SU-DHL-6 (cell line): Measurements from ENCODE around the gene ABHD1.

Experiments
- H2AFZ ChIP-seq: fragments of 200-600 bp; sonication (generic); 2 replicates; pipeline ENCODE4 v1.6.1; 2014; ENCODE audit warnings: low read depth, mild to moderate bottlenecking, moderate library complexity, mixed read lengths, antibody characterized with exemption, low read length; ENCODE audit not compliant: severe bottlenecking
- H3F3A ChIP-seq: fragments of 200-600 bp; shearing (Covaris generic); 2 replicates; pipeline ENCODE4 v1.6.0; 2016; ENCODE audit warnings: antibody characterized with exemption, mild to moderate bottlenecking; ENCODE audit not compliant: insufficient read depth
- H3K27ac ChIP-seq: fragments of 200-600 bp; sonication (generic); 2 replicates; pipeline ENCODE4 v1.5.1; 2016; ENCODE audit warnings: low read depth, mild to moderate bottlenecking, low read length, moderate library complexity, mixed read lengths
- H3K27me3 ChIP-seq: fragments of 200-600 bp; sonication (generic), shearing (Covaris generic); 2 replicates; pipeline ENCODE4 v1.6.0; 2014; ENCODE audit warnings: mild to moderate bottlenecking, low read length
- H3K36me3 ChIP-seq: fragments of 200-600 bp; sonication (generic); 2 replicates; pipeline ENCODE4 v1.6.1; 2014; ENCODE audit warnings: mild to moderate bottlenecking, low read length, mixed read lengths
- H3K4me2 ChIP-seq: fragments of 300-600, 200-600 bp; shearing (Covaris generic), sonication (generic); 2 replicates; pipeline ENCODE4 v1.6.0; 2014; ENCODE audit warnings: low read length, low read depth, mild to moderate bottlenecking; ENCODE audit not compliant: poor library complexity, severe bottlenecking
- H3K4me3 ChIP-seq: fragments of 200-600 bp; sonication (generic); 2 replicates; pipeline ENCODE4 v1.5.1; 2014; ENCODE audit warnings: antibody characterized with exemption, low read length, mild to moderate bottlenecking, mixed read lengths; ENCODE audit not compliant: insufficient read depth, poor library complexity, severe bottlenecking
- H3K79me2 ChIP-seq: fragments of 200-600 bp; sonication (generic); 2 replicates; pipeline ENCODE4 v1.6.1; 2014; ENCODE audit warnings: mild to moderate bottlenecking, low read length, moderate library complexity; ENCODE audit not compliant: insufficient read depth
- H3K9ac ChIP-seq: fragments of 200-600 bp; sonication (generic); 2 replicates; pipeline ENCODE4 v1.7.0; 2014; ENCODE audit warnings: mild to moderate bottlenecking, low read length
- H3K9me2 ChIP-seq: fragments of 200-600 bp; sonication (generic); replicated peaks from 2 replicates; pipeline ENCODE4 v1.6.1; 2014; ENCODE audit warnings: low read length; ENCODE audit not compliant: insufficient read depth
- H3K9me3 ChIP-seq: fragments of 200-600 bp; sonication (generic); 2 replicates; pipeline ENCODE4 v1.6.1; 2014; ENCODE audit warnings: low read length, mixed read lengths; ENCODE audit not compliant: insufficient read depth
- H4K20me1 ChIP-seq: fragments of 200-600 bp; sonication (generic); 2 replicates; pipeline ENCODE4 v1.6.1; 2014; ENCODE audit warnings: low read depth, mild to moderate bottlenecking, antibody characterized with exemption, low read length, moderate library complexity, mixed read lengths
- EZH2phosphoT487 ChIP-seq: fragments of 200-600 bp; sonication (generic), shearing (Covaris generic); conservative IDR thresholded peaks from 2 replicates; pipeline ENCODE4 v1.6.1; 2018; ENCODE audit warnings: mild to moderate bottlenecking, antibody characterized with exemption, low read length, moderate library complexity, mixed read lengths
- TF ChIP-seq, protein P1 (sequence below): fragments of 200-600 bp; sonication (generic); IDR thresholded peaks from one replicate; pipeline ENCODE4 v1.5.1; 2017; ENCODE audit warnings: antibody characterized with exemption, mild to moderate bottlenecking, low read length, moderate library complexity; ENCODE audit not compliant: insufficient read depth, poor library complexity, severe bottlenecking

Gene ABHD1

DNA sequence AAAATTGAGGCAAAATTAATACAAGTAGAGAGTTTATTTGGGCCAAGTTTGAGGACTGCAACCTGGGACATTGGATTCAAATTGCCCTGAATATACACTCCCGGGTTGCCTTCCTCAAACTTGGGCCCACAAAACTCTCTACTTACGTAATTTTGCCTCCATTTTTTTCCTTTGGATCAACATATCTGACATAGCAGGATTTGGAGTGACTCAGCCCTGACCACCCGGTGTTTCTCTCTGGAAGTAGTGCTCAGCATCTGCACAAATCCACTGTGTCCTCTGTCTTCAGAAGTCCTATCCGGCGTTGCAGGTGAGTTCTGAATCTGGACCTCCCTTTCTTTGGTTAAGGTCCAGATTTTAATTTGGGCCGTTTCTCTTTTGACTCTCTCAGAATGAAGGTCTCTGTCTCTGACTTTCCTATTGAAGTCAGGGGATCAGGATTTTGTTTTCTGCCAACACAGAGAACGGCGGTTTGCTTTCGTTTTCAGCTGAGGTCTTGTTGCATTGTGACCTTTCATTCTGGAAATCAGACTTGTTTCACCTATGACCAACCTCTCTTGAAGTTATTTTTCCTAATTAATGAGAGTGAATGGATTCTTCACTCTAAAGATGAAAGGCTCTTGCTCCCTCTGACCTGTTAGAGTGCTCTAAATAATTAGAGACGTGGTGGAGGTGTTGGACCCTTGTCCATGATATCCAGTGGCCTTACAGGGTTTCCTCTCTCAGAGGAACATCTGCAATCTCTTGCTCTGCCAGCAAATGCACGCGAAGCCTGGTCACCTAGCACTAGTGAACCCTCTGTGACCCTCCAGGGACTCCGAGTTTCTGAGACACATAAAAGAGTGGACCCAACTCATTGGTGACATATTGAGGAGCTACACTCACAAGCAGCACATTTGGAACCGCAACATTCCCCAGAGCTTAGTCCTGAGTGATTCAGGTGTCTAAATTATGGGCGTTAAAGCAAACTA is 38.8 kb downstream of the ABHD1 start:
- H3K9ac ChIP-seq: no peak overlapping the region
- H3K9me2 ChIP-seq: no peaks in the 10 kb centered on the region
- no peaks in the 10 kb centered on the region for H3K79me2 ChIP-seq
- no peaks in the 10 kb centered on the region for H3K36me3 ChIP-seq
- H4K20me1 ChIP-seq: no peaks in the 10 kb centered on the region
- TF ChIP-seq, protein P1, sequence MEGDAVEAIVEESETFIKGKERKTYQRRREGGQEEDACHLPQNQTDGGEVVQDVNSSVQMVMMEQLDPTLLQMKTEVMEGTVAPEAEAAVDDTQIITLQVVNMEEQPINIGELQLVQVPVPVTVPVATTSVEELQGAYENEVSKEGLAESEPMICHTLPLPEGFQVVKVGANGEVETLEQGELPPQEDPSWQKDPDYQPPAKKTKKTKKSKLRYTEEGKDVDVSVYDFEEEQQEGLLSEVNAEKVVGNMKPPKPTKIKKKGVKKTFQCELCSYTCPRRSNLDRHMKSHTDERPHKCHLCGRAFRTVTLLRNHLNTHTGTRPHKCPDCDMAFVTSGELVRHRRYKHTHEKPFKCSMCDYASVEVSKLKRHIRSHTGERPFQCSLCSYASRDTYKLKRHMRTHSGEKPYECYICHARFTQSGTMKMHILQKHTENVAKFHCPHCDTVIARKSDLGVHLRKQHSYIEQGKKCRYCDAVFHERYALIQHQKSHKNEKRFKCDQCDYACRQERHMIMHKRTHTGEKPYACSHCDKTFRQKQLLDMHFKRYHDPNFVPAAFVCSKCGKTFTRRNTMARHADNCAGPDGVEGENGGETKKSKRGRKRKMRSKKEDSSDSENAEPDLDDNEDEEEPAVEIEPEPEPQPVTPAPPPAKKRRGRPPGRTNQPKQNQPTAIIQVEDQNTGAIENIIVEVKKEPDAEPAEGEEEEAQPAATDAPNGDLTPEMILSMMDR: no peak
- TF ChIP-seq EZH2phosphoT487: no peak
- no peak overlapping the region for H3K27ac ChIP-seq
- H3K4me3 ChIP-seq: no peak overlapping the region
- no peaks in the 10 kb centered on the region for H3F3A ChIP-seq
- H3K9me3 ChIP-seq: no peaks in the 10 kb centered on the region
- no peaks in the 10 kb centered on the region for H3K27me3 ChIP-seq
- no peak overlapping the region for H3K4me2 ChIP-seq
- no peak overlapping the region for H2AFZ ChIP-seq

DNA sequence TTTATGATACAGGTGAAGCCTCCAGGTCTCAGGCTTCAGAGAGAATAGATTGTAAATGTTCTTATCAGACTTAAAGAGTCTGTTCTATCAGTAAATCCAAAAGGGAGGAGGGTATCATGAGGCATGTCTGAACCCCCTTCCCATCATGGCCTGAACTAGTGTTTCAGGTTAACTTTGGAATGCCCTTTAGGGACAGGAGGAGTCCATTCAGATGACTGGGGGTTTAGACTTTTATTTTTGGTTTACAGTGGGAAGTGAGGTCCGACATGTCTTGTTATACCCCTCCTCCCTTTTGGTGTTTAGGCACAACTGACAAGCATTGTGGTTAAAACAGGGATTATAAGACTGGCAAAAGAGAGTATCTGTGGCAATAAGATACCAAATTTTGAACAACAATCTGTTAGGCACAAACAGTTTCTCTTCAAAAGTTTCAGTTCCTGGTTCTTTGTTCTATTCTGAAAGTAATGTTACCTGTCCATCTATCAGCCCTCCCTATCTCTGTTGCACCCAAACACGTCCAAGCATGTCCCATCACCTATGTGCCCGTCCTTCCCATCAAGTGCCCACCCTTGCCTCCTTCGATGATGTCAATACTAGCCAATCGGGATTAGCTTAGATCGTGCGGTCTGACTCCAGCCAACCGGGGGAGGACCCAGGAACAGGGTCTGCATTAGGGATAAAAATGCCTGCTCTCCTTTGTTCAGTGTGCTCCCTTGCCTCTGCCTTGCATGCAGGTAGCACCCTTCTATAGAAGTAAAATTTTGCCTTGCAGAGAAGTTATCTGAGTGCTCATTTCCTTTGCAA is 41.5 kb downstream of the ABHD1 start:
- H3K9ac ChIP-seq: no peak overlapping the region
- no peak overlapping the region; the same call in 1 of the 2 replicates for H3K27ac ChIP-seq

DNA sequence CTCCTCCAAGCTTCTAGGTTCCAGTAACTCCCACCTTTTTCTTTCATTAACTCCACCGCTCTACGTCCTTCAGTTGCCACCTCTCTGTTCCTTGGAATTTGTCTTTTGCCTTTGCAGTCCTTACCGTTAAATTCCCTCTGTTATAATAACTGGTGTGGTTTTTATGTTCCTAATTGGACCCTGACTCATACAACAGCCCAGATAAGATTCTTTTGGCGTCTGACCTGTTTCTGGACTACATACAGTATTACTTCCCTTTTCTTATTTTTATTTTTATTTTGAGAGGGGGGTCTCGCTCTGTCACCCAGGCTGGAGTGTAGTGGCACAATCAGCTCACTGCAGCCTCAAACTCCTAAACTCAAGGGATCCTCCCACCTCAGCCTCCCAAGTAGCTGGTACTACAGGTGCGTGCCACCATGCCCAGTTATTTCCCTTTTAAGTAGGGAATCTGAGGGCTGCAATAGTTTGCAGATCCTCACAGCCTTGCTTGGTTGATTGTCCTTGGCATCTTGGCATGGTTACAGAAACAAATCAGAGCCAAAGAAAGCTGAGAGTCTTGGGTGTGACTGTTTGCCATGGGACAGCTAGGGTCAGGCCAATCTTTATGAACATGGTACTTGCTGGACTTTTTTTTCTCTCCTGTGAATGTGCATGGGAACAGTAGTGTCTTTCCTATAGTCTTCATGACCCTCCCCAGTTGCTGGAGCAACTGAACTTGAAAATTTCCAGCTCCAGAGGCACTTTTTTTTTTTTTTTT is 47.1 kb downstream of the ABHD1 start:
- H4K20me1 ChIP-seq: no peaks in the 10 kb centered on the region
- peak overlapping the region; percentile 47 for H3K4me2 ChIP-seq
- H3K27ac ChIP-seq: no peak overlapping the region
- no peaks in the 10 kb centered on the region for H3K27me3 ChIP-seq
- H3K9me2 ChIP-seq: no peaks in the 10 kb centered on the region
- H3K4me3 ChIP-seq: no peak overlapping the region
- H3K9me3 ChIP-seq: no peaks in the 10 kb centered on the region
- H3K9ac ChIP-seq: 0 out of 2 replicates have a peak overlapping the region, but pooled peaks have one; percentile 36
- TF ChIP-seq, protein P1: no peak
- TF ChIP-seq EZH2phosphoT487: no peak
- no peaks in the 10 kb centered on the region for H3F3A ChIP-seq
- no peaks in the 10 kb centered on the region for H3K79me2 ChIP-seq
- no peaks in the 10 kb centered on the region for H3K36me3 ChIP-seq
- H2AFZ ChIP-seq: peak overlapping the region; percentile 55

More for the DNA sequence above, 41.5 kb downstream of the ABHD1 start:
- H3K79me2 ChIP-seq: no peaks in the 10 kb centered on the region
- no peaks in the 10 kb centered on the region for H3F3A ChIP-seq
- H3K27me3 ChIP-seq: no peaks in the 10 kb centered on the region
- no peaks in the 10 kb centered on the region for H3K9me2 ChIP-seq
- H2AFZ ChIP-seq: no peak overlapping the region
- no peaks in the 10 kb centered on the region for H3K9me3 ChIP-seq
- TF ChIP-seq EZH2phosphoT487: no peak
- TF ChIP-seq, protein P1: no peak
- no peaks in the 10 kb centered on the region for H3K36me3 ChIP-seq
- H3K4me3 ChIP-seq: no peak overlapping the region
- H3K4me2 ChIP-seq: peak overlapping the region; percentile 13
- H4K20me1 ChIP-seq: no peaks in the 10 kb centered on the region
